22Rv1 (cell line): ENCODE data around the gene ADGRF1.

Experiments
- ZFX ChIP-seq: fragments of 450-650 bp; IDR thresholded peaks from 2 replicates; pipeline ENCODE4 v1.6.1; 2017; ENCODE audit warnings: antibody characterized with exemption, borderline replicate concordance
- TF ChIP-seq, protein P1 (sequence below): fragments of 450-650 bp; IDR thresholded peaks from 2 replicates; pipeline ENCODE4 v1.5.1; 2017; ENCODE audit warnings: mild to moderate bottlenecking

DNA sequence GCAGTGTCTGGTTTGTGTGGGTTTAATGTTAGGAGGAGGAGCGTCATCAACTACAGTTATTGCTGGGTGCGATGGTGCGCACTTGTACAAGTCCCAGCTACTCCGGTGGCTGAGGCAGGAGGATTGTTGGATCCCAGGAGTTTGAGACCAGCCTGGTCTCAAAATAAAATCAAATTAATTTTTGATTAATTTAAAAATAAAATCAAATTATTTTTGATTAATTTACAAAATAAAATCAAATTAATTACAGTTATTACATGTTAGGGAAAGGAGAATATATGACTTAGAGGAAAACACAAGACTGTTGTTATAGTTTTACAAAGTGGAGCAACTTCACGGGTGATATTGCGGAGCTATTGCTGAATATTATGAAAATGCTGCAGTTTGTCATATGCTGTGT, 85.7 kb downstream of the ADGRF1 start:
- TF ChIP-seq, protein P1, sequence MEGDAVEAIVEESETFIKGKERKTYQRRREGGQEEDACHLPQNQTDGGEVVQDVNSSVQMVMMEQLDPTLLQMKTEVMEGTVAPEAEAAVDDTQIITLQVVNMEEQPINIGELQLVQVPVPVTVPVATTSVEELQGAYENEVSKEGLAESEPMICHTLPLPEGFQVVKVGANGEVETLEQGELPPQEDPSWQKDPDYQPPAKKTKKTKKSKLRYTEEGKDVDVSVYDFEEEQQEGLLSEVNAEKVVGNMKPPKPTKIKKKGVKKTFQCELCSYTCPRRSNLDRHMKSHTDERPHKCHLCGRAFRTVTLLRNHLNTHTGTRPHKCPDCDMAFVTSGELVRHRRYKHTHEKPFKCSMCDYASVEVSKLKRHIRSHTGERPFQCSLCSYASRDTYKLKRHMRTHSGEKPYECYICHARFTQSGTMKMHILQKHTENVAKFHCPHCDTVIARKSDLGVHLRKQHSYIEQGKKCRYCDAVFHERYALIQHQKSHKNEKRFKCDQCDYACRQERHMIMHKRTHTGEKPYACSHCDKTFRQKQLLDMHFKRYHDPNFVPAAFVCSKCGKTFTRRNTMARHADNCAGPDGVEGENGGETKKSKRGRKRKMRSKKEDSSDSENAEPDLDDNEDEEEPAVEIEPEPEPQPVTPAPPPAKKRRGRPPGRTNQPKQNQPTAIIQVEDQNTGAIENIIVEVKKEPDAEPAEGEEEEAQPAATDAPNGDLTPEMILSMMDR: no peak
- TF ChIP-seq ZFX: no peak
